ENCODE results near the gene VPS8.

DNA sequence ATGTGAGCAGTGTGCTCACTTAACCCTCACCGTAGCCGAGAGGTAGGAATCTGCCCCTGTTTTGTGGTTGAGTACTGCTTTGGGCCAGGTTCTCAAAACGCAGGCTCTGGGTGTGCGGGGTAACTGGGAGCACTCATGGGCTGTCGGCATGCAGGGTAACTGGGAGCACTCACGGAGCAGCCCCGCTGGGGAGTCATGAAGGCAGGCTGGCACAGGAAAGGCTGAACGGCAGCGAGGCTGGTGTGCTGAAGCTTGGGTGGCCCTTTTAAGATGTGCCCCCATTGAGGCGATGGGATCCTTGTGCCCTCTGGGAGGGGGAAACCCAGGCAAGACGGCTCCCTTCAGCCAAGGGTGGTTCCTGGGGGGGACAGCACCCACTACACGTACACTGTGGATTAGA, 44.6 kb upstream of the VPS8 start:
- TF ChIP-seq ZNF737 (CRISPR knock-in tag; IDR thresholded peaks at IDR 0.05; ENCODE audit: borderline replicate concordance) (no peak), BORCS8-MEF2B (CRISPR knock-in tag; IDR thresholded peaks at IDR 0.05) (no peak), TGIF2 (CRISPR knock-in tag; IDR thresholded peaks at IDR 0.05) (no peak), MAZ (IDR thresholded peaks at IDR 0.05; ENCODE audit: borderline replicate concordance, low read depth, low read length) (no peak), MAZ (CRISPR knock-in tag; IDR thresholded peaks at IDR 0.05; ENCODE audit: low read depth) (no peak), SIN3A (IDR thresholded peaks at IDR 0.05; ENCODE audit: borderline replicate concordance, low read depth, low read length) (no peak), KLF16 (CRISPR knock-in tag; IDR thresholded peaks at IDR 0.05) (no peak), RFXAP (CRISPR knock-in tag; IDR thresholded peaks at IDR 0.05; ENCODE audit: borderline replicate concordance) (no peak), ZNF335 (CRISPR knock-in tag; IDR thresholded peaks at IDR 0.05) (no peak), RFXANK (CRISPR knock-in tag; IDR thresholded peaks at IDR 0.05) (no peak), ZSCAN20 (CRISPR knock-in tag; IDR thresholded peaks at IDR 0.05; ENCODE audit: borderline replicate concordance) (no peak)
- TF ChIP-seq, protein P1, sequence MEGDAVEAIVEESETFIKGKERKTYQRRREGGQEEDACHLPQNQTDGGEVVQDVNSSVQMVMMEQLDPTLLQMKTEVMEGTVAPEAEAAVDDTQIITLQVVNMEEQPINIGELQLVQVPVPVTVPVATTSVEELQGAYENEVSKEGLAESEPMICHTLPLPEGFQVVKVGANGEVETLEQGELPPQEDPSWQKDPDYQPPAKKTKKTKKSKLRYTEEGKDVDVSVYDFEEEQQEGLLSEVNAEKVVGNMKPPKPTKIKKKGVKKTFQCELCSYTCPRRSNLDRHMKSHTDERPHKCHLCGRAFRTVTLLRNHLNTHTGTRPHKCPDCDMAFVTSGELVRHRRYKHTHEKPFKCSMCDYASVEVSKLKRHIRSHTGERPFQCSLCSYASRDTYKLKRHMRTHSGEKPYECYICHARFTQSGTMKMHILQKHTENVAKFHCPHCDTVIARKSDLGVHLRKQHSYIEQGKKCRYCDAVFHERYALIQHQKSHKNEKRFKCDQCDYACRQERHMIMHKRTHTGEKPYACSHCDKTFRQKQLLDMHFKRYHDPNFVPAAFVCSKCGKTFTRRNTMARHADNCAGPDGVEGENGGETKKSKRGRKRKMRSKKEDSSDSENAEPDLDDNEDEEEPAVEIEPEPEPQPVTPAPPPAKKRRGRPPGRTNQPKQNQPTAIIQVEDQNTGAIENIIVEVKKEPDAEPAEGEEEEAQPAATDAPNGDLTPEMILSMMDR (CRISPR knock-in tag; IDR thresholded peaks at IDR 0.05): no peak
- TF ChIP-seq, protein P2, sequence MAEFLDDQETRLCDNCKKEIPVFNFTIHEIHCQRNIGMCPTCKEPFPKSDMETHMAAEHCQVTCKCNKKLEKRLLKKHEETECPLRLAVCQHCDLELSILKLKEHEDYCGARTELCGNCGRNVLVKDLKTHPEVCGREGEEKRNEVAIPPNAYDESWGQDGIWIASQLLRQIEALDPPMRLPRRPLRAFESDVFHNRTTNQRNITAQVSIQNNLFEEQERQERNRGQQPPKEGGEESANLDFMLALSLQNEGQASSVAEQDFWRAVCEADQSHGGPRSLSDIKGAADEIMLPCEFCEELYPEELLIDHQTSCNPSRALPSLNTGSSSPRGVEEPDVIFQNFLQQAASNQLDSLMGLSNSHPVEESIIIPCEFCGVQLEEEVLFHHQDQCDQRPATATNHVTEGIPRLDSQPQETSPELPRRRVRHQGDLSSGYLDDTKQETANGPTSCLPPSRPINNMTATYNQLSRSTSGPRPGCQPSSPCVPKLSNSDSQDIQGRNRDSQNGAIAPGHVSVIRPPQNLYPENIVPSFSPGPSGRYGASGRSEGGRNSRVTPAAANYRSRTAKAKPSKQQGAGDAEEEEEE (CRISPR knock-in tag; IDR thresholded peaks at IDR 0.05; ENCODE audit: borderline replicate concordance): no peak
- TF ChIP-seq, protein P3, sequence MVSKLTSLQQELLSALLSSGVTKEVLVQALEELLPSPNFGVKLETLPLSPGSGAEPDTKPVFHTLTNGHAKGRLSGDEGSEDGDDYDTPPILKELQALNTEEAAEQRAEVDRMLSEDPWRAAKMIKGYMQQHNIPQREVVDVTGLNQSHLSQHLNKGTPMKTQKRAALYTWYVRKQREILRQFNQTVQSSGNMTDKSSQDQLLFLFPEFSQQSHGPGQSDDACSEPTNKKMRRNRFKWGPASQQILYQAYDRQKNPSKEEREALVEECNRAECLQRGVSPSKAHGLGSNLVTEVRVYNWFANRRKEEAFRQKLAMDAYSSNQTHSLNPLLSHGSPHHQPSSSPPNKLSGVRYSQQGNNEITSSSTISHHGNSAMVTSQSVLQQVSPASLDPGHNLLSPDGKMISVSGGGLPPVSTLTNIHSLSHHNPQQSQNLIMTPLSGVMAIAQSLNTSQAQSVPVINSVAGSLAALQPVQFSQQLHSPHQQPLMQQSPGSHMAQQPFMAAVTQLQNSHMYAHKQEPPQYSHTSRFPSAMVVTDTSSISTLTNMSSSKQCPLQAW (CRISPR knock-in tag; IDR thresholded peaks at IDR 0.05): no peak

Measured in HepG2 (cell line).